GM23338 (cell line): ENCODE measurements around the gene OR4Q2. TPM values are rescaled to one million over a fixed set of nuclear protein-coding genes. Genes with fewer than 3 reads are reported as not detected.

Source experiments
- ATAC-seq: fragments of 200-7000 bp; cut with Tn5 transposase; 3 replicates; pipeline ENCODE4 v1.9.1; 2020
- DNase-seq: peaks from one replicate; pipeline ENCODE4 v3.0.0-alpha.2; 2015; ENCODE audit warnings: low spot score
- H2AFZ ChIP-seq: fragments of 200-600 bp; sonication (generic); 2 replicates; pipeline ENCODE4 v1.8.0; 2016; ENCODE audit warnings: antibody characterized with exemption, mild to moderate bottlenecking, moderate library complexity
- H3F3A ChIP-seq: fragments of 200-600 bp; sonication (generic); replicated peaks from 2 replicates; pipeline ENCODE4 v1.8.0; 2017; ENCODE audit warnings: antibody characterized with exemption, mixed run types, low read depth
- H3K27ac ChIP-seq: fragments of 200-600 bp; sonication (generic); 2 replicates; pipeline ENCODE4 v1.6.1; 2016; ENCODE audit warnings: low read depth
- H3K27me3 ChIP-seq: fragments of 200-600 bp; sonication (generic); 2 replicates; pipeline ENCODE4 v1.8.0; 2016; ENCODE audit warnings: mild to moderate bottlenecking, mixed run types, moderate library complexity; ENCODE audit not compliant: insufficient read depth
- H3K36me3 ChIP-seq: fragments of 200-600 bp; sonication (generic); 2 replicates; pipeline ENCODE4 v1.8.0; 2016; ENCODE audit warnings: mild to moderate bottlenecking; ENCODE audit not compliant: insufficient read depth
- H3K4me1 ChIP-seq: fragments of 200-600 bp; sonication (generic); 2 replicates; pipeline ENCODE4 v1.8.0; 2016; ENCODE audit warnings: mild to moderate bottlenecking, moderate library complexity; ENCODE audit not compliant: insufficient read depth
- H3K4me2 ChIP-seq: fragments of 200-600 bp; sonication (generic); 2 replicates; pipeline ENCODE4 v1.7.1; 2017; ENCODE audit warnings: mixed run types
- H3K4me3 ChIP-seq: fragments of 200-600 bp; sonication (generic); 2 replicates; pipeline ENCODE4 v1.6.1; 2016; ENCODE audit warnings: mixed run types
- H3K79me2 ChIP-seq: fragments of 200-600 bp; sonication (generic); replicated peaks from 2 replicates; pipeline ENCODE4 v1.8.0; 2017; ENCODE audit warnings: mild to moderate bottlenecking; ENCODE audit not compliant: insufficient read depth
- H3K9me2 ChIP-seq: fragments of 200-600 bp; sonication (generic); 2 replicates; pipeline ENCODE4 v1.8.0; 2017; ENCODE audit not compliant: insufficient read depth
- H4K20me1 ChIP-seq: fragments of 200-600 bp; sonication (generic); replicated peaks from 2 replicates; pipeline ENCODE4 v1.8.0; 2017; ENCODE audit warnings: mild to moderate bottlenecking; ENCODE audit not compliant: insufficient read depth
- H3K27ac Mint-ChIP-seq: 2 replicates; pipeline ENCODE4 v1.8.0; 2020; ENCODE audit warnings: inconsistent platforms, mild to moderate bottlenecking, moderate library complexity, mixed read lengths
- H3K27me3 Mint-ChIP-seq: 3 replicates; pipeline ENCODE4 v1.8.0; 2022; ENCODE audit warnings: low read depth, mild to moderate bottlenecking, moderate library complexity, mixed read lengths, inconsistent platforms; ENCODE audit not compliant: insufficient read depth, poor library complexity
- H3K36me3 Mint-ChIP-seq: 3 replicates; pipeline ENCODE4 v1.8.0; 2021; ENCODE audit warnings: low read depth, mild to moderate bottlenecking, inconsistent platforms, moderate library complexity, mixed read lengths
- H3K4me1 Mint-ChIP-seq: 3 replicates; pipeline ENCODE4 v1.8.0; 2020; ENCODE audit warnings: mild to moderate bottlenecking, inconsistent platforms, mixed read lengths
- H3K4me3 Mint-ChIP-seq: 3 replicates; pipeline ENCODE4 v1.8.0; 2021; ENCODE audit warnings: moderate library complexity, mild to moderate bottlenecking, inconsistent platforms, mixed read lengths
- H3K9me3 Mint-ChIP-seq: 3 replicates; pipeline ENCODE4 v1.8.0; 2020; ENCODE audit warnings: moderate library complexity, mild to moderate bottlenecking, inconsistent platforms, mixed read lengths
- CREB1 ChIP-seq: fragments of 250-450 bp; sonication (Bioruptor Pico); IDR thresholded peaks from 2 replicates; pipeline ENCODE4 v1.5.0; 2020; ENCODE audit warnings: low read depth, mild to moderate bottlenecking, moderate library complexity
- ETS1 ChIP-seq: IDR thresholded peaks from 2 replicates; pipeline ENCODE4 v1.6.1; 2016; ENCODE audit warnings: antibody characterized with exemption
- EZH2phosphoT487 ChIP-seq: fragments of 200-600 bp; sonication (generic); IDR thresholded peaks from one replicate; pipeline ENCODE4 v1.8.1; 2018; ENCODE audit warnings: antibody characterized with exemption; ENCODE audit not compliant: unreplicated experiment
- JUNB ChIP-seq: IDR thresholded peaks from one replicate; pipeline ENCODE4 v1.6.1; 2016; ENCODE audit warnings: antibody characterized with exemption; ENCODE audit not compliant: unreplicated experiment
- NANOG ChIP-seq: IDR thresholded peaks from 2 replicates; pipeline ENCODE4 v1.6.1; 2016; ENCODE audit warnings: antibody characterized with exemption, borderline replicate concordance
- POLR2AphosphoS5 ChIP-seq: IDR thresholded peaks from 2 replicates; pipeline ENCODE4 v1.6.1; 2016; ENCODE audit warnings: antibody characterized with exemption, low read depth
- STAT1 ChIP-seq: IDR thresholded peaks from one replicate; pipeline ENCODE4 v1.6.1; 2016; ENCODE audit warnings: antibody characterized with exemption; ENCODE audit not compliant: unreplicated experiment
- ZNF114 ChIP-seq: fragments of 250-450 bp; sonication (Bioruptor Pico); IDR thresholded peaks from 2 replicates; pipeline ENCODE4 v1.5.0; 2020; ENCODE audit warnings: mild to moderate bottlenecking, moderate library complexity
- ZNF331 ChIP-seq: fragments of 250-450 bp; sonication (Bioruptor Pico); IDR thresholded peaks from 2 replicates; pipeline ENCODE4 v1.5.0; 2020; ENCODE audit warnings: low read depth, mild to moderate bottlenecking, moderate library complexity
- polyA plus RNA-seq: library from polyadenylated mRNA; unstranded; fragments of >200 nt; fragmentation: Nextera tagmentation; extraction: Ambion mirVana; gene quantifications from 2 replicates; pipeline ENCODE4 v1.2.1, GENCODE V29; 2016
- total RNA-seq: library from RNA; depleted of rRNA; stranded (reverse); fragments of >200 nt; shearing (Covaris generic); gene quantifications from 2 replicates; pipeline ENCODE4 v1.2.3, GENCODE V29; 2014
- TF ChIP-seq, protein P1 (sequence below): IDR thresholded peaks from one replicate; pipeline ENCODE4 v1.6.1; 2018; ENCODE audit warnings: antibody characterized with exemption; ENCODE audit not compliant: unreplicated experiment
- TF ChIP-seq, protein P2 (sequence below): fragments of 250-450 bp; sonication (Bioruptor Pico); IDR thresholded peaks from 2 replicates; pipeline ENCODE4 v1.5.0; 2020; ENCODE audit warnings: mild to moderate bottlenecking, moderate library complexity

OR4Q2 gene
- total and polyA plus RNA-seq, 2 experiments from 2014 or later = not detected

GRCh38 chr14:20044243-20044642, 42.3 kb downstream of the OR4Q2 start:
- no peaks in the 10 kb centered on the region for H3K4me1 Mint-ChIP-seq
- Histone ChIP-seq H2AFZ (no peak overlapping the region), H3K9me2 (no peaks in the 10 kb centered on the region), H3K4me3 (no peak overlapping the region), H3K79me2 (no peaks in the 10 kb centered on the region), H3K36me3 (no peaks in the 10 kb centered on the region; the same call in 1 of the 2 replicates), H3K4me2 (no peak overlapping the region), H4K20me1 (no peaks in the 10 kb centered on the region), H3K27me3 (no peaks in the 10 kb centered on the region), H3K4me1 (no peaks in the 10 kb centered on the region), H3F3A (no peaks in the 10 kb centered on the region), H3K27ac (no peak overlapping the region)
- peaks cover 89% of the 10 kb centered on the region for H3K9me3 Mint-ChIP-seq
- H3K27me3 Mint-ChIP-seq = peaks cover 6% of the 10 kb centered on the region
- no peak overlapping the region for H3K27ac Mint-ChIP-seq
- DNase-seq (no peak), ATAC-seq (no peak)
- no peak overlapping the region for H3K4me3 Mint-ChIP-seq
- peaks cover 12% of the 10 kb centered on the region; the same call in 2 of the 3 replicates for H3K36me3 Mint-ChIP-seq
- TF ChIP-seq EZH2phosphoT487 (no peak), POLR2AphosphoS5 (no peak), STAT1 (no peak), JUNB (no peak), ETS1 (no peak)
- TF ChIP-seq, protein P1, sequence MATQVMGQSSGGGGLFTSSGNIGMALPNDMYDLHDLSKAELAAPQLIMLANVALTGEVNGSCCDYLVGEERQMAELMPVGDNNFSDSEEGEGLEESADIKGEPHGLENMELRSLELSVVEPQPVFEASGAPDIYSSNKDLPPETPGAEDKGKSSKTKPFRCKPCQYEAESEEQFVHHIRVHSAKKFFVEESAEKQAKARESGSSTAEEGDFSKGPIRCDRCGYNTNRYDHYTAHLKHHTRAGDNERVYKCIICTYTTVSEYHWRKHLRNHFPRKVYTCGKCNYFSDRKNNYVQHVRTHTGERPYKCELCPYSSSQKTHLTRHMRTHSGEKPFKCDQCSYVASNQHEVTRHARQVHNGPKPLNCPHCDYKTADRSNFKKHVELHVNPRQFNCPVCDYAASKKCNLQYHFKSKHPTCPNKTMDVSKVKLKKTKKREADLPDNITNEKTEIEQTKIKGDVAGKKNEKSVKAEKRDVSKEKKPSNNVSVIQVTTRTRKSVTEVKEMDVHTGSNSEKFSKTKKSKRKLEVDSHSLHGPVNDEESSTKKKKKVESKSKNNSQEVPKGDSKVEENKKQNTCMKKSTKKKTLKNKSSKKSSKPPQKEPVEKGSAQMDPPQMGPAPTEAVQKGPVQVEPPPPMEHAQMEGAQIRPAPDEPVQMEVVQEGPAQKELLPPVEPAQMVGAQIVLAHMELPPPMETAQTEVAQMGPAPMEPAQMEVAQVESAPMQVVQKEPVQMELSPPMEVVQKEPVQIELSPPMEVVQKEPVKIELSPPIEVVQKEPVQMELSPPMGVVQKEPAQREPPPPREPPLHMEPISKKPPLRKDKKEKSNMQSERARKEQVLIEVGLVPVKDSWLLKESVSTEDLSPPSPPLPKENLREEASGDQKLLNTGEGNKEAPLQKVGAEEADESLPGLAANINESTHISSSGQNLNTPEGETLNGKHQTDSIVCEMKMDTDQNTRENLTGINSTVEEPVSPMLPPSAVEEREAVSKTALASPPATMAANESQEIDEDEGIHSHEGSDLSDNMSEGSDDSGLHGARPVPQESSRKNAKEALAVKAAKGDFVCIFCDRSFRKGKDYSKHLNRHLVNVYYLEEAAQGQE = no peak

DNA sequence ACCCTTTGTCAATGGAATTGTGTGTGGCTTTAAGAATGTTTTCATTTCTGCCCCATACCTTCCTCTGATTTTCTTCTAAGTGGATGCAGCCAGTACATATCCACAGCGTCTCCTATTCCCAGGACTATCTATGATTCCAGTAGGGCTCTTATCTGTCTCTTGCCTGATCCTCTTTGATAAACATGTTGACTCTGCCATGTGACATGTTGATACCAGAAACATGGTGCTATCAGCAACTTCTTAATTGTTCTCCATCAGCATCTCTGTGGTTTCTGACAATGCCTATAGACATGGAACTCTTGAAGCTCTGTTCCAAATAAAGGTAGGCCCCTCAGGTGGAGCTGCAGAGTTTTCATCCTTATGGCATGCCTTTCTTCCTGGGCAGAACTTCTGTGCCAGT, 46.2 kb downstream of the OR4Q2 start:
- peaks cover 18% of the 10 kb centered on the region; the same call in 2 of the 3 replicates for H3K36me3 Mint-ChIP-seq
- H4K20me1 ChIP-seq = no peaks in the 10 kb centered on the region
- H3K4me1 Mint-ChIP-seq = no peaks in the 10 kb centered on the region
- H3K4me1 ChIP-seq = no peaks in the 10 kb centered on the region
- no peak overlapping the region for H3K4me3 ChIP-seq
- no peak overlapping the region for H2AFZ ChIP-seq
- H3K27ac Mint-ChIP-seq = no peak overlapping the region
- no peaks in the 10 kb centered on the region for H3K79me2 ChIP-seq
- DNase-seq (no peak), ATAC-seq (no peak)
- H3K27me3 ChIP-seq = no peaks in the 10 kb centered on the region
- no peak overlapping the region for H3K4me2 ChIP-seq
- no peaks in the 10 kb centered on the region for H3K9me2 ChIP-seq
- no peak overlapping the region for H3K27ac ChIP-seq
- H3K36me3 ChIP-seq = peaks cover 7% of the 10 kb centered on the region; the same call in 1 of the 2 replicates
- peaks cover 82% of the 10 kb centered on the region for H3K9me3 Mint-ChIP-seq
- H3K27me3 Mint-ChIP-seq = peaks cover 6% of the 10 kb centered on the region
- H3K4me3 Mint-ChIP-seq = no peak overlapping the region
- no peaks in the 10 kb centered on the region for H3F3A ChIP-seq
- TF ChIP-seq EZH2phosphoT487 (no peak), NANOG (no peak), JUNB (no peak), CREB1 (CRISPR knock-in tag) (no peak), ZNF331 (CRISPR knock-in tag) (no peak), ZNF114 (CRISPR knock-in tag) (no peak), STAT1 (no peak)
- TF ChIP-seq, protein P2, sequence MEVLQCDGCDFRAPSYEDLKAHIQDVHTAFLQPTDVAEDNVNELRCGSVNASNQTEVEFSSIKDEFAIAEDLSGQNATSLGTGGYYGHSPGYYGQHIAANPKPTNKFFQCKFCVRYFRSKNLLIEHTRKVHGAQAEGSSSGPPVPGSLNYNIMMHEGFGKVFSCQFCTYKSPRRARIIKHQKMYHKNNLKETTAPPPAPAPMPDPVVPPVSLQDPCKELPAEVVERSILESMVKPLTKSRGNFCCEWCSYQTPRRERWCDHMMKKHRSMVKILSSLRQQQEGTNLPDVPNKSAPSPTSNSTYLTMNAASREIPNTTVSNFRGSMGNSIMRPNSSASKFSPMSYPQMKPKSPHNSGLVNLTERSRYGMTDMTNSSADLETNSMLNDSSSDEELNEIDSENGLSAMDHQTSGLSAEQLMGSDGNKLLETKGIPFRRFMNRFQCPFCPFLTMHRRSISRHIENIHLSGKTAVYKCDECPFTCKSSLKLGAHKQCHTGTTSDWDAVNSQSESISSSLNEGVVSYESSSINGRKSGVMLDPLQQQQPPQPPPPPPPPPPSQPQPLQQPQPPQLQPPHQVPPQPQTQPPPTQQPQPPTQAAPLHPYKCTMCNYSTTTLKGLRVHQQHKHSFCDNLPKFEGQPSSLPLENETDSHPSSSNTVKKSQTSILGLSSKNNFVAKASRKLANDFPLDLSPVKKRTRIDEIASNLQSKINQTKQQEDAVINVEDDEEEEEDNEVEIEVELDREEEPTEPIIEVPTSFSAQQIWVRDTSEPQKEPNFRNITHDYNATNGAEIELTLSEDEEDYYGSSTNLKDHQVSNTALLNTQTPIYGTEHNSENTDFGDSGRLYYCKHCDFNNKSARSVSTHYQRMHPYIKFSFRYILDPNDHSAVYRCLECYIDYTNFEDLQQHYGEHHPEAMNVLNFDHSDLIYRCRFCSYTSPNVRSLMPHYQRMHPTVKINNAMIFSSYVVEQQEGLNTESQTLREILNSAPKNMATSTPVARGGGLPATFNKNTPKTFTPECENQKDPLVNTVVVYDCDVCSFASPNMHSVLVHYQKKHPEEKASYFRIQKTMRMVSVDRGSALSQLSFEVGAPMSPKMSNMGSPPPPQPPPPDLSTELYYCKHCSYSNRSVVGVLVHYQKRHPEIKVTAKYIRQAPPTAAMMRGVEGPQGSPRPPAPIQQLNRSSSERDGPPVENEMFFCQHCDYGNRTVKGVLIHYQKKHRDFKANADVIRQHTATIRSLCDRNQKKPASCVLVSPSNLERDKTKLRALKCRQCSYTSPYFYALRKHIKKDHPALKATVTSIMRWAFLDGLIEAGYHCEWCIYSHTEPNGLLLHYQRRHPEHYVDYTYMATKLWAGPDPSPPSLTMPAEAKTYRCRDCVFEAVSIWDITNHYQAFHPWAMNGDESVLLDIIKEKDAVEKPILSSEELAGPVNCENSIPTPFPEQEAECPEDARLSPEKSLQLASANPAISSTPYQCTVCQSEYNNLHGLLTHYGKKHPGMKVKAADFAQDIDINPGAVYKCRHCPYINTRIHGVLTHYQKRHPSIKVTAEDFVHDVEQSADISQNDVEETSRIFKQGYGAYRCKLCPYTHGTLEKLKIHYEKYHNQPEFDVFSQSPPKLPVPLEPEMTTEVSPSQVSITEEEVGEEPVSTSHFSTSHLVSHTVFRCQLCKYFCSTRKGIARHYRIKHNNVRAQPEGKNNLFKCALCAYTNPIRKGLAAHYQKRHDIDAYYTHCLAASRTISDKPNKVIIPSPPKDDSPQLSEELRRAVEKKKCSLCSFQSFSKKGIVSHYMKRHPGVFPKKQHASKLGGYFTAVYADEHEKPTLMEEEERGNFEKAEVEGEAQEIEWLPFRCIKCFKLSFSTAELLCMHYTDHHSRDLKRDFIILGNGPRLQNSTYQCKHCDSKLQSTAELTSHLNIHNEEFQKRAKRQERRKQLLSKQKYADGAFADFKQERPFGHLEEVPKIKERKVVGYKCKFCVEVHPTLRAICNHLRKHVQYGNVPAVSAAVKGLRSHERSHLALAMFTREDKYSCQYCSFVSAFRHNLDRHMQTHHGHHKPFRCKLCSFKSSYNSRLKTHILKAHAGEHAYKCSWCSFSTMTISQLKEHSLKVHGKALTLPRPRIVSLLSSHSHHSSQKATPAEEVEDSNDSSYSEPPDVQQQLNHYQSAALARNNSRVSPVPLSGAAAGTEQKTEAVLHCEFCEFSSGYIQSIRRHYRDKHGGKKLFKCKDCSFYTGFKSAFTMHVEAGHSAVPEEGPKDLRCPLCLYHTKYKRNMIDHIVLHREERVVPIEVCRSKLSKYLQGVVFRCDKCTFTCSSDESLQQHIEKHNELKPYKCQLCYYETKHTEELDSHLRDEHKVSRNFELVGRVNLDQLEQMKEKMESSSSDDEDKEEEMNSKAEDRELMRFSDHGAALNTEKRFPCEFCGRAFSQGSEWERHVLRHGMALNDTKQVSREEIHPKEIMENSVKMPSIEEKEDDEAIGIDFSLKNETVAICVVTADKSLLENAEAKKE (CRISPR knock-in tag) = no peak
